ENCODE data around the gene TLR6. TPM values are rescaled to one million over a fixed set of nuclear protein-coding genes. Genes with fewer than 3 reads are reported as not detected.

TLR6 gene
- total RNA-seq, 1 experiment from 2014 or later = 0.11 TPM

GRCh38 chr4:38802561-38803355 lies 53.9 kb downstream of the TLR6 start:
- TF ChIP-seq ETV6 (CRISPR knock-in tag; IDR thresholded peaks at IDR 0.05) (no peak), KAT7 (CRISPR knock-in tag; IDR thresholded peaks at IDR 0.05; ENCODE audit: borderline replicate concordance) (no peak), ATF3 (CRISPR knock-in tag; conservative IDR thresholded peaks at IDR 0.05) (no peak), USF2 (CRISPR knock-in tag; IDR thresholded peaks at IDR 0.05) (no peak), AR (CRISPR knock-in tag; IDR thresholded peaks at IDR 0.05) (no peak), CREB1 (CRISPR knock-in tag; IDR thresholded peaks at IDR 0.05) (no peak), NFE2L1 (CRISPR knock-in tag; IDR thresholded peaks at IDR 0.05) (no peak), ZNF423 (CRISPR knock-in tag; IDR thresholded peaks at IDR 0.05) (no peak), HMGXB4 (CRISPR knock-in tag; IDR thresholded peaks at IDR 0.05) (no peak), NFYB (CRISPR knock-in tag; conservative IDR thresholded peaks at IDR 0.05; ENCODE audit: low read depth) (no peak)
- H3K27ac Mint-ChIP-seq = no peak overlapping the region
- ChIA-PET CTCF (interaction anchor here (0.6 to 1.9 kb wide), 3 partner anchors 20 to 624 kb away, joined by 4 to 10 read pairs (median 8); partner anchors contain the start of gene TLR10), POLR2A (interaction anchor here (0.5 kb wide), 2 partner anchors 84 to 922 kb away, joined by 3 to 4 read pairs; no protein-coding TSS in a partner anchor)
- ATAC-seq (no peak), DNase-seq (ENCODE audit: low spot score) (no peak)
- peaks cover 42% of the 10 kb centered on the region for H3K9me3 Mint-ChIP-seq
- no peak overlapping the region for H3K4me3 Mint-ChIP-seq
- no peaks in the 10 kb centered on the region for H3K4me1 Mint-ChIP-seq
- no peaks in the 10 kb centered on the region; the same call in 1 of the 2 replicates for H3K27me3 Mint-ChIP-seq (ENCODE audit: low read depth)
- H3K36me3 Mint-ChIP-seq = peaks cover 16% of the 10 kb centered on the region

- Mint-ChIP-seq H3K4me1 (no peaks in the 10 kb centered on the region), H3K36me3 (peaks cover 16% of the 10 kb centered on the region), H3K27me3 (ENCODE audit: low read depth) (no peaks in the 10 kb centered on the region; the same call in 1 of the 2 replicates), H3K27ac (no peak overlapping the region), H3K9me3 (peaks cover 42% of the 10 kb centered on the region), H3K4me3 (no peak overlapping the region)
- CTCF ChIA-PET = interaction anchor here (0.5 kb wide), 1 partner anchor 18 kb away, joined by 3 read pairs; the partner anchor contains the start of gene TLR10
- POLR2A ChIA-PET = no interaction called here
- DNase-seq (ENCODE audit: low spot score) (no peak), ATAC-seq (no peak)
- TF ChIP-seq RORB (CRISPR knock-in tag; IDR thresholded peaks at IDR 0.05) (no peak), ATF3 (CRISPR knock-in tag; conservative IDR thresholded peaks at IDR 0.05) (no peak), CDX4 (CRISPR knock-in tag; IDR thresholded peaks at IDR 0.05; ENCODE audit: borderline replicate concordance) (no peak), MYBL2 (CRISPR knock-in tag; IDR thresholded peaks at IDR 0.05) (no peak), ARID4B (CRISPR knock-in tag; IDR thresholded peaks at IDR 0.05; ENCODE audit: borderline replicate concordance) (no peak), NR2C2 (CRISPR knock-in tag; IDR thresholded peaks at IDR 0.05) (no peak), MAX (CRISPR knock-in tag; IDR thresholded peaks at IDR 0.05) (no peak), ATF6 (CRISPR knock-in tag; IDR thresholded peaks at IDR 0.05) (no peak), ZNF317 (CRISPR knock-in tag; IDR thresholded peaks at IDR 0.05; ENCODE audit: borderline replicate concordance, low read depth) (no peak), NFATC4 (CRISPR knock-in tag; IDR thresholded peaks at IDR 0.05) (no peak)
Observed at GRCh38 chr4:38800961-38801450, 55.6 kb downstream of the TLR6 start.
